Karpas-422 (cell line): ENCODE data around the gene CHST6. TPM values are rescaled to one million over a fixed set of nuclear protein-coding genes. Genes with fewer than 3 reads are reported as not detected.
"Not testable (repeated sequence)": the region's sequence is repeated elsewhere in the genome, so short reads cannot be mapped to it uniquely, and the experiment has no call there.

Source experiments
- DNase-seq: peaks from one replicate; pipeline ENCODE4 v3.0.0-alpha.2; 2015
- H2AFZ ChIP-seq: fragments of 200-600 bp; sonication (generic); 2 replicates; pipeline ENCODE4 v1.6.1; 2014; ENCODE audit warnings: antibody characterized with exemption, low read length, mixed read lengths
- H3K27ac ChIP-seq: fragments of 200-600 bp; sonication (generic); 2 replicates; pipeline ENCODE4 v1.5.1; 2014; ENCODE audit warnings: mild to moderate bottlenecking, low read length, moderate library complexity
- H3K27me3 ChIP-seq: fragments of 200-600 bp; sonication (generic); 2 replicates; pipeline ENCODE4 v1.6.1; 2014; ENCODE audit warnings: low read length, mixed read lengths
- H3K36me3 ChIP-seq: fragments of 200-600 bp; sonication (generic); 2 replicates; pipeline ENCODE4 v1.6.1; 2014; ENCODE audit warnings: low read length, mixed read lengths; ENCODE audit not compliant: insufficient read depth
- H3K4me1 ChIP-seq: fragments of 200-600 bp; sonication (generic); 2 replicates; pipeline ENCODE4 v1.6.1; 2014; ENCODE audit warnings: mild to moderate bottlenecking, low read length, mixed read lengths
- H3K4me2 ChIP-seq: fragments of 200-600 bp; sonication (generic); 2 replicates; pipeline ENCODE4 v1.6.1; 2014; ENCODE audit warnings: low read length, low read depth, mild to moderate bottlenecking; ENCODE audit not compliant: poor library complexity, severe bottlenecking
- H3K4me3 ChIP-seq: fragments of 200-600 bp; sonication (generic); 2 replicates; pipeline ENCODE4 v1.5.1; 2014; ENCODE audit warnings: mild to moderate bottlenecking, antibody characterized with exemption, low read length, mixed read lengths
- H3K79me2 ChIP-seq: fragments of 200-600 bp; sonication (generic); 2 replicates; pipeline ENCODE4 v1.6.1; 2014; ENCODE audit warnings: mild to moderate bottlenecking, low read length, mixed read lengths
- H3K9ac ChIP-seq: fragments of 200-600 bp; sonication (generic); 2 replicates; pipeline ENCODE4 v1.6.0; 2014; ENCODE audit warnings: low read length
- H3K9me2 ChIP-seq: fragments of 200-600 bp; sonication (generic), shearing (Covaris generic); replicated peaks from 2 replicates; pipeline ENCODE4 v1.6.0; 2014; ENCODE audit warnings: mild to moderate bottlenecking, low read length, moderate library complexity; ENCODE audit not compliant: insufficient read depth
- H3K9me3 ChIP-seq: fragments of 300-700, 200-600 bp; sonication (generic); 2 replicates; pipeline ENCODE4 v1.6.1; 2014; ENCODE audit warnings: low read length, mixed read lengths
- H4K20me1 ChIP-seq: fragments of 200-600 bp; sonication (generic); 2 replicates; pipeline ENCODE4 v1.6.1; 2014; ENCODE audit warnings: mild to moderate bottlenecking, antibody characterized with exemption, low read length, low read depth; ENCODE audit not compliant: insufficient read depth
- total RNA-seq: library from RNA; depleted of rRNA; stranded (reverse); fragments of >200 nt; shearing (Covaris generic); gene quantifications from 2 replicates; pipeline ENCODE4 v1.2.3, GENCODE V29; 2014; ENCODE audit warnings: low replicate concordance

The CHST6 gene
- total RNA-seq, 1 experiment from 2014 or later: not detected

DNA sequence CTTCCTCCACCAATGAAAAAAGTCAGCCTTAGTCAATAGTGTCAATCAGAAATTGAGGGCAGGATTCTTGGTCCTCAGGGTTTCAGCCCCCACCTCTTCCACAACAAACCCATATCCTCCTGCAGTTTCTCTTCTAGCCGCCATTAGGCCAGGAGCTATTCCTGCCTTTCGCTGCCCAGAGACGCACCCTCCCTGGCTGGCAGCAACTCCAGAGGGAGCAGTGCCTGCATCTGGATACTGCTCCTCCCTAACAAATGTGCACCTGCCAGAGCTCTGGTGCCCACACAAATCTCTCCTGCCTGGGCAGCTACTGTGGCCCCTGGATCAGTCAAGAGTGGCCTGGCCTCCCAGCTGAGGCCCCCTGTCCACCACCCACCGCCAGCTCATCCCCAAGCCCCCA lies 38.8 kb downstream of the CHST6 start:
- not testable (repeated sequence) for H3K27ac ChIP-seq, DNase-seq, H3K4me2 ChIP-seq, H3K36me3 ChIP-seq, H3K4me3 ChIP-seq, H3K27me3 ChIP-seq, H3K9ac ChIP-seq, H3K9me3 ChIP-seq, H2AFZ ChIP-seq, H3K9me2 ChIP-seq, H3K4me1 ChIP-seq
- peaks cover 31% of the 10 kb centered on the region for H4K20me1 ChIP-seq
- H3K79me2 ChIP-seq: peaks cover 95% of the 10 kb centered on the region

GRCh38 chr16:75455677-75456076 lies 39.6 kb downstream of the CHST6 start:
- no peaks in the 10 kb centered on the region for H3K9me3 ChIP-seq
- peaks cover 95% of the 10 kb centered on the region for H3K79me2 ChIP-seq
- H3K4me2 ChIP-seq: no peak overlapping the region
- no peaks in the 10 kb centered on the region for H3K36me3 ChIP-seq
- H3K4me1 ChIP-seq: 0 out of 2 replicates have a peak, but pooled peaks cover 3% of the 10 kb centered on the region
- H2AFZ ChIP-seq: no peak overlapping the region
- no peak overlapping the region for H3K9ac ChIP-seq
- no peak overlapping the region for H3K27ac ChIP-seq
- no peaks in the 10 kb centered on the region for H3K27me3 ChIP-seq
- no peak overlapping the region for H3K4me3 ChIP-seq
- DNase-seq: no peak
- H4K20me1 ChIP-seq: peaks cover 31% of the 10 kb centered on the region
- H3K9me2 ChIP-seq: no peaks in the 10 kb centered on the region

GRCh38 chr16:75452464-75453190 lies 42.6 kb downstream of the CHST6 start:
- H3K4me1 ChIP-seq: 0 out of 2 replicates have a peak, but pooled peaks cover 3% of the 10 kb centered on the region
- H3K9me3 ChIP-seq: no peaks in the 10 kb centered on the region
- no peak for DNase-seq
- H4K20me1 ChIP-seq: peaks cover 18% of the 10 kb centered on the region
- H3K9ac ChIP-seq: no peak overlapping the region
- no peaks in the 10 kb centered on the region for H3K9me2 ChIP-seq
- H3K27me3 ChIP-seq: no peaks in the 10 kb centered on the region
- peaks cover 3% of the 10 kb centered on the region; the same call in 1 of the 2 replicates for H3K36me3 ChIP-seq
- no peak overlapping the region for H3K4me3 ChIP-seq
- H3K4me2 ChIP-seq: no peak overlapping the region
- no peak overlapping the region for H3K27ac ChIP-seq
- peaks cover 81% of the 10 kb centered on the region for H3K79me2 ChIP-seq
- H2AFZ ChIP-seq: no peak overlapping the region

GRCh38 chr16:75446416-75446815 lies 48.8 kb downstream of the CHST6 start:
- no peak for DNase-seq
- H3K27ac ChIP-seq: no peak overlapping the region
- H3K4me2 ChIP-seq: no peak overlapping the region
- H2AFZ ChIP-seq: no peak overlapping the region
- no peaks in the 10 kb centered on the region for H3K4me1 ChIP-seq
- no peaks in the 10 kb centered on the region for H3K27me3 ChIP-seq
- peaks cover 31% of the 10 kb centered on the region for H3K79me2 ChIP-seq
- H3K9me2 ChIP-seq: no peaks in the 10 kb centered on the region
- H3K4me3 ChIP-seq: no peak overlapping the region
- no peaks in the 10 kb centered on the region for H3K9me3 ChIP-seq
- H3K9ac ChIP-seq: no peak overlapping the region
- H4K20me1 ChIP-seq: no peaks in the 10 kb centered on the region
- peaks cover 3% of the 10 kb centered on the region; the same call in 1 of the 2 replicates for H3K36me3 ChIP-seq

DNA sequence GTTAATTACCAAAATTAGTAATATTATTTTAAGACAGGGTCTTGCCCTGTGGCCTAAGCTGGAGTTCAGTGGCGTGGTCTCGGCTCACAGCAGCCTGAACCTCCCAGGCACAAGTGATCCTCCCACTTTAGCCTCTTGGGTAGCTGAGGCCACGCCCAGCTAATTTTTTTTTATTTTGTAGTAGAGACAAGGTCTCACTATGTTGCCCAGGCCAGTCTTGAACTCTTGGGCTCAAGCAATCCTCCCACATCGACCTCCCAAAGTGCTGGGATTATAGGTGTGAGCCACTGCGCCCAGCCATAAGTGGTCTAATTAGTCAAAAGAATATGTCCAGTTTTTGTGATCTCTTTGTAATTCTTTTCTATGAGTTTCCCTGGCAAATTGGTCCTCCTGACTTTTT lies 49.9 kb downstream of the CHST6 start:
- no peak for DNase-seq
- Histone ChIP-seq H3K27me3 (no peaks in the 10 kb centered on the region), H4K20me1 (no peaks in the 10 kb centered on the region), H3K27ac (no peak overlapping the region), H2AFZ (no peak overlapping the region), H3K9ac (no peak overlapping the region), H3K9me3 (no peaks in the 10 kb centered on the region), H3K4me2 (no peak overlapping the region), H3K79me2 (peaks cover 20% of the 10 kb centered on the region), H3K36me3 (peaks cover under 1% of the 10 kb centered on the region; the same call in 1 of the 2 replicates), H3K4me1 (no peaks in the 10 kb centered on the region), H3K9me2 (no peaks in the 10 kb centered on the region), H3K4me3 (no peak overlapping the region)

- H3K27me3 ChIP-seq: no peaks in the 10 kb centered on the region
- no peak overlapping the region for H3K9ac ChIP-seq
- H3K27ac ChIP-seq: no peak overlapping the region
- no peaks in the 10 kb centered on the region for H4K20me1 ChIP-seq
- H3K4me3 ChIP-seq: no peak overlapping the region
- H3K9me3 ChIP-seq: no peaks in the 10 kb centered on the region
- H2AFZ ChIP-seq: no peak overlapping the region
- no peak for DNase-seq
- no peak overlapping the region for H3K4me2 ChIP-seq
- H3K9me2 ChIP-seq: no peaks in the 10 kb centered on the region
- H3K79me2 ChIP-seq: peaks cover 12% of the 10 kb centered on the region
- H3K4me1 ChIP-seq: no peaks in the 10 kb centered on the region
- H3K36me3 ChIP-seq: no peaks in the 10 kb centered on the region; the same call in 1 of the 2 replicates
Observed at GRCh38 chr16:75443298-75443697, 51.9 kb downstream of the CHST6 start.

- no peaks in the 10 kb centered on the region for H3K9me2 ChIP-seq
- H3K36me3 ChIP-seq: no peaks in the 10 kb centered on the region
- no peaks in the 10 kb centered on the region for H3K27me3 ChIP-seq
- peak overlapping the region; percentile 96 for H2AFZ ChIP-seq
- H3K4me1 ChIP-seq: peaks cover 17% of the 10 kb centered on the region
- peak; percentile 84 for DNase-seq
- no peaks in the 10 kb centered on the region for H3K9me3 ChIP-seq
- H3K79me2 ChIP-seq: peaks cover 44% of the 10 kb centered on the region
- H3K27ac ChIP-seq: peak overlapping the region; percentile 47
- H3K9ac ChIP-seq: peak overlapping the region; percentile 74
- peak overlapping the region; percentile 73 for H3K4me3 ChIP-seq
- H4K20me1 ChIP-seq: no peaks in the 10 kb centered on the region
- H3K4me2 ChIP-seq: peak overlapping the region; percentile 72
Observed at GRCh38 chr16:75433732-75434413, 61.4 kb downstream of the CHST6 start.
